GM23248 (cell line): ENCODE results near the gene PLD1.

Source experiments
- EZH2 ChIP-seq: fragments of 200-600 bp; sonication (generic); IDR thresholded peaks from 2 replicates; pipeline ENCODE4 v1.6.1; 2018; ENCODE audit warnings: antibody characterized with exemption, mild to moderate bottlenecking; ENCODE audit not compliant: insufficient read depth, poor library complexity, severe bottlenecking
- EZH2phosphoT487 ChIP-seq: fragments of 200-600 bp; sonication (generic); IDR thresholded peaks from 2 replicates; pipeline ENCODE4 v1.6.1; 2018; ENCODE audit warnings: antibody characterized with exemption, moderate library complexity, mild to moderate bottlenecking, low read depth; ENCODE audit not compliant: insufficient read depth

DNA sequence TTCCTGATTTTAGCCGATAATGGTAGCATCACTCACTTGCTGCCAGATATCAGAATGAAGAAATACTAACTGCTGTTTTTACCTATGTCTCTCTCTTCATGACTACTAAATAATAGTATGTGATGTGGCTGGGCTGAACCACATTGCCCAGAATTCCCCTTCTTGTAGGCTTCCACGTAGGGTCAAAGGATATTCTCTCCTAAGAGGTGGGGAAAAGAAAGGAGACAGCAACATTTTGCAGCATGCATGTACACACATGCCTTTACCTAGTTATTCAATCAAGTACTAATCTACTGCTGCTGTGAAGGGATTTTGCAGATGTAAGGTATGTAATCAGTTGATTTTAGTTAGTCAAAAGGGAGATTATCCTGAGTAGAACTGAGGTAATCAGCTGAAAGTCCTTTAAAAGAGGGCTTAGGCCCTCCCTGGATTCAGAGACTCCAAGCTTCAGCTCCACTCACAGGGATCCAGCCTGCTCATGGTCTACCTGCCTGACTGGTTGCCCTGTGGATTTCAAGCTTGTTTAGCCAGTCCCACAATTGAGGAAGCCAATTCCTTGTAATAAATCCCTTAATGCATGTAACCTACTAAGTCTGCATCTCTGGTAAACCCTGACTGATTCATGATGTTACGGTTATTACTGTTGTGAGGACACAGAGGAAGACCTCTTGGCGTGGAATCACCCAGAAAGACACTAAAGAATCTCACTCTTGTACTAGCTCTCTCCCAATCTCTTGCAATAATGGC, 20.4 kb downstream of the PLD1 start:
- no peak for TF ChIP-seq EZH2
- TF ChIP-seq EZH2phosphoT487, result no peak
